Hindlimb muscle (tissue), 1 donor: ENCODE data around the gene MTHFD2. TPM values are rescaled to one million over a fixed set of nuclear protein-coding genes. Genes with fewer than 3 reads are reported as not detected.
"Not testable (repeated sequence)": the region's sequence is repeated elsewhere in the genome, so short reads cannot be mapped to it uniquely, and the experiment has no call there.

Source experiments
- DNase-seq: peaks from one replicate; pipeline ENCODE4 v3.0.0-alpha.2; 2013
- polyA plus RNA-seq: library from polyadenylated mRNA; unstranded; fragments of 120-200 nt; gene quantifications from one replicate; pipeline ENCODE4 v1.2.1, GENCODE V29; 2013; ENCODE audit not compliant: insufficient read length

Gene MTHFD2
- polyA plus RNA-seq, result 23.1 TPM

- peak; percentile 89 for DNase-seq
These were observed at the start of gene MTHFD2 for GRCh38 chr2:74198461-74199274. MTHFD2 (plus strand) TSS chr2:74198615; CDS start chr2:74198642, 27 bp downstream.

GRCh38 chr2:74149247-74149525 lies 49.2 kb upstream of the MTHFD2 start:
- DNase-seq, result no peak

GRCh38 chr2:74149570-74150319 lies 48.7 kb upstream of the MTHFD2 start:
- no peak for DNase-seq

GRCh38 chr2:74152954-74153353 lies 45.5 kb upstream of the MTHFD2 start:
- DNase-seq, result no peak

GRCh38 chr2:74155830-74156229 lies 42.6 kb upstream of the MTHFD2 start:
- no peak for DNase-seq

- DNase-seq, result no peak
These were observed 35.5 kb upstream of the MTHFD2 start for GRCh38 chr2:74162951-74163350.

- DNase-seq, result no peak
These were observed 33.7 kb upstream of the MTHFD2 start for GRCh38 chr2:74164761-74165160.

- DNase-seq, result no peak
These were observed 29.7 kb upstream of the MTHFD2 start for GRCh38 chr2:74168739-74169138.

GRCh38 chr2:74174909-74175308 lies 23.5 kb upstream of the MTHFD2 start:
- no peak for DNase-seq

- no peak for DNase-seq
These were observed 20.7 kb upstream of the MTHFD2 start for GRCh38 chr2:74177696-74178095.

GRCh38 chr2:74178211-74179062 lies 20.0 kb upstream of the MTHFD2 start, which contains the start of gene MOB1A:
MOB1A (minus strand) TSS chr2:74178879; CDS start chr2:74178674, 205 bp downstream.
- peak; percentile 98 for DNase-seq

GRCh38 chr2:74179063-74179865 lies 19.2 kb upstream of the MTHFD2 start:
- no peak for DNase-seq

GRCh38 chr2:74181739-74182138 lies 16.7 kb upstream of the MTHFD2 start:
- DNase-seq, result peak; percentile 38

- no peak for DNase-seq
These were observed 14.5 kb upstream of the MTHFD2 start for GRCh38 chr2:74183878-74184277.

GRCh38 chr2:74186038-74186437 lies 12.4 kb upstream of the MTHFD2 start:
- no peak for DNase-seq

GRCh38 chr2:74186706-74187105 lies 11.7 kb upstream of the MTHFD2 start:
- DNase-seq, result not testable (repeated sequence)

- DNase-seq, result no peak
These were observed 10.3 kb upstream of the MTHFD2 start for GRCh38 chr2:74188018-74188601.

GRCh38 chr2:74188696-74189095 lies 9.7 kb upstream of the MTHFD2 start:
- DNase-seq, result no peak

GRCh38 chr2:74191596-74192380 lies 6.6 kb upstream of the MTHFD2 start:
- no peak for DNase-seq

- DNase-seq, result no peak
These were observed 3.6 kb upstream of the MTHFD2 start for GRCh38 chr2:74194799-74195198.

- DNase-seq, result no peak
These were observed 1.4 kb upstream of the MTHFD2 start for GRCh38 chr2:74197049-74197448.
